Stimulated activated CD8-positive, alpha-beta memory T cell treated with anti-CD3 and anti-CD28 coated beads, Interleukin-12 subunit alpha, Interleukin-12 subunit beta, amount 100 ng/mL, for 24 hours (primary cell): ENCODE measurements around the gene CRACDL.
"Not testable (repeated sequence)": the region's sequence is repeated elsewhere in the genome, so short reads cannot be mapped to it uniquely, and the experiment has no call there.

Experiments used
- DNase-seq: peaks from one replicate; pipeline ENCODE4 v3.0.0-alpha.2; 2020; ENCODE audit errors: extremely low read depth

Gene CRACDL

DNA sequence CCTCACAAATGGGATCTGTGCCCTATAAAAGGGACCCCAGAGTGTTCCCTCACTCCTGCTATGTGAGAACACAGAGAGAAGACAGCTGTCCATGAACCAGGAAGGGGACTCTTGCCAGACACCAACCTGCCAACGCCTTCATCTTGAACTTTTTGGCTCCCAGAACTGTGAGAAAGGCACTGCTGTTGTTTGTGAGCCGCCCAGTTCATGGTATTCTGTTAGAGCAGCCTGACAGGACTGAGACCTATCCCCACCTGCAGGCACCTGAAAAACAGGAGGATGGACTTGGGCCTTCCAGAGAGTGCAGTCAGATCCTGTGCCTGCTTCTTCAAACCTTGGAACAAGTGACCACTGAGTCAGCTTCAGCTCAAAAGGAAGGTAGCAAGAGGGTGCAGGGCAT lies 51.4 kb downstream of the CRACDL start:
- no peak for DNase-seq

DNA sequence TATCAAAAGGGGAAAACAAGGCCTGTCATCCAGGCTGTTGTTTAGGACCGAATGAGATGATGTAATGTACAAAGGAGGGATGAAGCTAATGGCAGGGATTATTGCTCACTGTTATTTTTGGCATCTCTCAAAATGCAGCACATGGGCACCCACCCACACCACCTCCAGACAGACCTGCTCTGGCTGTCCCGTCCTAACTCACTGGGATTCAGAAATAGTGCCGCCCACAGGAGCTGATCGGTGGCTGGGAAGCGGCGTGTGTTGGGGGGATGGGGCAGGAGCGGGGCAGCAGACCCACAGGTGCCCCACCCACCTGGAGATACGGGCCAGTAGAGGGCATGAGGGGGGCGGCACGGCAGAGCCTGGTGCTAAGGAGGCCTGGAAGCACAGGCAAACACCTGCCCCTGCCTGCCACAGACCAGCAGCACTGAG lies 52.2 kb downstream of the CRACDL start:
- no peak for DNase-seq

DNA sequence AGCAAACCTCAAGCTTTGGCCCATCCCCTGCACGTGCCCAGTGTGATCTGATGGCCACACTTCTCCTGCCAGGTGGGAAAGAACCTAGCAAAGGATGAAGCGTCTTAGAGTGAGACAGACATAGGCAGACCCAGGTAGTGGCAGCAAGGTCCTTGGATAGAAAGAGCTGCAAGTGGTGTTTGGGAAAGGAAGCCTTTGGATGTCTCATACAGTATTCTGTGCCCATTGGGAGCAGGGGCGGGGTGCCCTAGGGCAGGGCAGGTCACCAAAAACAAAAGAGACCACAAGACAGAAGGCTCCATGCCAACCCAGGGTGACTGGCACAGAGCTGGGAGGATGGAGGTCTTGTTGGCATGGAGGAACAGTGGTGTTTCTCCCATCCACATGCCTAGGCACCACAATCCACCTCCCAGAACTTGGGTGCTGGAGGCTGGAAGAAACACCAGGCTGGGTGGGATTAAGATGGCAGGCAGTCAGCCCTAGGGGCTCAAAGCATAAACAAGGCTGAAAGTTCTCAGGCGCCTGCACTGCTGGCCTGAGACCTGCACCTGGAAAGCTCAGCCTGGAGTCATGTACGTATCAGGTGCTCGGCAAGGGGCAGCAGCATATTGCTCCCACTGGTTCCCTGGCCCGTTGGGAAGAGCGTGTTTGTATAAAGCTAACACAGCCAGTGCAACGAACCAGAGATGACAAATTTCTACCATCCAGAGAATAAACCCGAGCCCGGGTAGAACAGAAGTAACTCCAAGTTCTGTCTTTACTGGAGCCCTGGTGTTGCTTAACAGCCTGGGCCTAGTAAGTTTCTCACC lies 52.9 kb downstream of the CRACDL start:
- no peak for DNase-seq

DNA sequence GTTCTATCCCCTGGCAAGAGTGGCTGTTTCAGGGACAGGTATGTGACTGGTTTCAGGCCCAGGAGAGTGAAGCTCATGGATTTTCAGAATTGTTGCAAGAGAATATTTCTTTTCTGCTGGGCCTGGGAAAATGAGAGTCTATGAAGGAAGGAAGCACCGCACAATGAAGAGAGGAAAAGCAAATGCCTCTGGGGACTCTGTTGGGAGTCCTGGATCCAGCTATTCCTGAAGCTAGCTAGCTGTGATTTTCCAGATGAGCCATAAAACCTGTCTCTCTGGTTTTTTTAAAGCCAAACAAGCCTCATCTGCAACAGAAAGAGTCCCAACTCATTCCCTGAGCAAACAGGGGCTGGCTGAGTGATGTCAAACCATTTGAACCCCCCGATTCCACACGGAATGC lies 53.7 kb downstream of the CRACDL start:
- no peak for DNase-seq

DNA sequence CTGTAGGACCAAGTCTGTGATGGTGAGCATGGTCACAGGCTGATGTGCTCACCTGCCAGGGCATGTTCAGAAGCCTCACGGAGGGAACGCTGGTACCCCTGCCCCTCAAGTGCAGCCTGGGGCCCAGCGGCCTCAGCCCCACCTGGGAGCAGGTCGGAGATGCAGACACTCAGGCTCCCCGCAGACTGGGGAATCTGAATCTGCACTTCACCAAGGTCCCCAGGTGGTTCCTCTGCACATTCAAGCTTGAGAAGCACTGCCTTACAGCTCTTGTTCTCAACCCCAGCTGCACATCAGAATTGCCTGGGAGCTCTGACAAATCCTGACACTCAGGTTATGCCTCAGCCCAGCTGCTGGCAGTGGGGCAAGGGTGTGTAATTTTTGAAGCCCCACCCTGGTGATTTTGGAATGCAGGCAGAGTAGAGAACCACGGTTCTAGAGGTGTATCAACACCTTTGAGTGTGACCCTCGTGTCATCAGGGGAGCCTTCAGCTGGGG lies 54.8 kb downstream of the CRACDL start:
- DNase-seq = no peak

DNA sequence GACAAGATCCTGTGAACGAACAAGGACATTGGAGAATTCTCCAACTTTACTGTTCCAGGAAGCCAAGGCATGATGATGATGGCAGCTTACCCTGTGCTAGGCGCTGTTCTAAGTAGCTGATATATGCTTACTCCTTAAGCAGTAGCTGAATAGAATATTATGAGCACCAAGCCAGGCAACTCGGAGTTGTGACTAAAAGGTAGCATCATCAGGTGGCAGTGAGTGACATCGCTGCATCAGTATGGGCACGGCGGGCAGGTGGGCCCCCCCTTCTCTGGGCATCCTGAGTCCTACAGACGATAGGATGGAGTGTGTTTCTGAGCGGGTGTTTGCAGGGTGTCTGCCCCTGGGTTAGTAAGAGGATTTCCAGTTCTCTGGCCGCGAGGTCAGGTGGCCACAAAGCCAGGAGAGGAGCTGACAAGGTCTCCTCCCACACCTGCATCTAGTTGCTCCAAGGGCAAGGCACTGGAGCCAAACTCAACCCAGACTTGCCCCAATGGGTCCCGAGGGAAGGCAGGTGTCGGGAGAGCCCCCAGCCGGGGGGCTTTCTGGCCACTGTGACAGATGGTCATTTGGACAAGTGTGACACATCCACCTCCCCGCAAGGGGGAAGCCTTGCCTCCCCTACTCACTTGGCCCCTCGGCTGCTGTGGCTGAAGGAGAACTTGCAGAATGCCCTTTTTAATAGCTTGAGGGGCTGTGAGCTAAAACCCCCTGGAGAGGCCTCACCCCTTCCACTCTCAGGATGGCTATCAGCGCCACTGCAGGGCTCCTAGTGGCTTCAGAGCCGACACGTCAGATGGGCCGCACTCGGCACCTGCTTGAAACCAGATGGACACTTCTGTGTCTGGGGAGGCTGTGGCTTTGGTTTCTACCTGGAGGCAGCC lies 55.5 kb downstream of the CRACDL start:
- DNase-seq = no peak

DNA sequence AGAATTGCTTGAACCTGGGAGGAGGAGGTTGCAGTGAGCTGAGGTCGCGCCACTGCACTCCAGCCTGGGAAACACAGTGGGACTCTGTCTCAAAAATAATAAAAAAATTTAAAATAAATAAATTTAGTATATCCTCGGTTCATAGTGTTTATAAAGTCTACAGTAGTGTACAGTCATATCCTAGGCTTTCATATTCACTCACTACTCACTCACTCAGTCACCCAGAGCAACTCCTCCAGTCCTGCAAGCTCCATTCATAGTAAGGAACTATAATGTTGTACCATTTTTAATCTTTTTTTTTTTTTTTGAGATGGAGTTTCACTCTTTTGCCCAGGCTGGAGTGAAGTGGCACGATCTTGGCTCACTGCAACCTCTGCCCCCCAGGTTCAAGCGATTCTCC lies 58.4 kb downstream of the CRACDL start:
- not testable (repeated sequence) for DNase-seq

DNA sequence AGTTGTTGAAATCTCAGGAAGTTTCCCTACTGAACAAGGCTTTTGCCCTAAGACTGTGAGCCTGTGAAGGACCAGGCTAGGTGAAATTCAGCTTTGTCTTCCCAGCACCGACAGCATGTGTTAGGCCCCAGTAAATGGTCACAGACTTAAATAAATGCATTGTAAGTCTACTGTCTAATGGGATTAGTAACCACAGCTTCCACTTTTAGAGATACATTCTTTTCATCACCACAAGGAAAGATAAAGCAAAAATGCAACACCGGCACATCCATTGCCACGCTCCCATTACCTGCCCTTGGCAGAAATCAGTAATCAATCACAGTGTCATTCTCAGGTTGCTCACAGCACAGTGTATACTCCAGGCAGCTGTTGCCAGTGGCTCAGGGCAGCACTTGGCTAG lies 59.3 kb downstream of the CRACDL start:
- DNase-seq = no peak

DNA sequence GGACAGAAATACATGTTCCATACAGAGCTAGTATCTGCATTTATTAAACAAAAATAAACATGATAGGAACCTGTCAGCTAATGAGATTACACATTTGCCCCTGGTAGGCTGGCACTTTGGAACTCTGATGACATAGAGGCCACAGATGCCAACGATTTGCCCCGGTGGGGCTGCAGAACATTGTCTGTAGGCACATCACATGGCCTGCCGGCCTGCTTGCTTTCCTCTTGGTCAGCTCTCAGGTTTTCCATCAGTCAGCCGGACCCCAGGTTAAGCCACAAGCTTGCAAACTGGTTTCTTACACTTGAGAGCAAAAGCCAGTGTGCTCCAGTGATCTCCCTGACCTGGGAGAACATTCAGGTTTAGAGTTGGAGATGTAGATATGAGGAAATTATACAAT lies 60.3 kb downstream of the CRACDL start:
- DNase-seq = no peak

DNA sequence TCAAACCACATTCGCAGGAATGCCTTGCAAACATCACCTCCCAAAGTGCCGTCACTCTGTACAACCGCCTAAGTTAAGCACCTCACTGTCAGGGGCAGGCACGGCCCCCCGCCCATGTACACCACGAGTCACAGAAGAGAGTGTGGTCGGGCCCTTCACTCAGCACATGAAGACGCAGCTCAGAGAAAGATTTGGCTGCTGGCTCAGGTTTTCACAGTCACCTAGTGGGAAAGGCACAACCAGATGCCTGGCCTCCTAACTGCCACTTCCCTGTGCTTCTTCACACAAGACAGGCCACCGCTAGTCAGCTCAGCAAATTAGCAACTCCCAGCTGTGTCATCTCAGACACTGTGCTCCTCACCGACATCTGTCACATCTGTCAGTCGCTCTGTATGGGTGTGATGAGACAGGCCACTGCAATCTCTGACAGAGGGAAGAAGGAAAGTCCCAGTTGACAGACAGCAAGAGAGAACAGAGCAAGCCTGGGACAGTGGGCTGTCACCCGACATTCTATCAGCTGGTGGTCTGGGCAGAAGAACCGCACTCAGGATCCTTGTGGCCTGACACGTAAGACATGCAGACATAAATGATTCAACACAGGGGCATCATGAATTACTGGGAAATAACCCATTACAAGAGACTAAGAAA lies 60.8 kb downstream of the CRACDL start:
- DNase-seq = no peak

DNA sequence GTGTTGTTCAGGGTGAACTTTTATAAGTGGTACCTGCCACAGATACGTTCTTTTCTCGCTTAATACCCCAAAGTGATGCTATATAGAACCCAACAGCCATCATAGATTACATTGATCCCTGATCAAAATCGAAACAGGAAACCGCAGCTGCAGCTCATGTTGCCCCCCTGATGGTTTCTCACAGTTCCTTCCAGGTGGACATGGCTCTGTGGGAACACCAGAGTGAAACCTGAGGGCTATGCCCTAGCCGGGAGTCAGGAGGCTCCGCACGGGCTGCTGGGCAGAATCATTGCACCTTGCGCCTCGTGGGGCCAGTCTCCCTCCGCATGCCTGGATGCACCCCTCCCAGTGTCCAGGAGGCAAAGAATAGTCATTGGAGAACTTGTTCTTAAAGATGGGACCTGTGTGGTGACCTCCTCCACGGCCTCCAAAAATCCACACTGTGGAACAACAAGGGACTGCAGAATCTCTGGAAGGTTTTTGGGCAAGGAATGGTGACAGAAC lies 61.8 kb downstream of the CRACDL start:
- DNase-seq = no peak

DNA sequence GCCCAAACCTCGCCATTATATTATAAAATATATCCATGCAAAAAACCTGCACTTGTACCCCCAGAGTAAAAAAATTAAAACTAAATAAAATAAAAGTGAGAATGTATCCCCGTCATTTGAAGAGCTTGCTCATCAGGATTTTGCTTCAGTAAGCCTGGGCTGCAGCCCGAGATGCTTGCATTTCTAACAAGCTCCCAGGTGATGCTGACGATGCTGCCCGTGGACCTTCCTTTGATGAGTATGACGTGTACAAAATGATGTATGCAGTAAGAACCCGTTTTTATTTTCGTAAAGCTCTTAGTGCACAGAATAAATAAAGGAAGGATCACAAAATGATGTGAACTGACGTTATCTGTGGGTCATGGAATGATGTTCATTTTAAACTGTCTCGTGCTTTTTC lies 63.5 kb downstream of the CRACDL start:
- no peak for DNase-seq

DNA sequence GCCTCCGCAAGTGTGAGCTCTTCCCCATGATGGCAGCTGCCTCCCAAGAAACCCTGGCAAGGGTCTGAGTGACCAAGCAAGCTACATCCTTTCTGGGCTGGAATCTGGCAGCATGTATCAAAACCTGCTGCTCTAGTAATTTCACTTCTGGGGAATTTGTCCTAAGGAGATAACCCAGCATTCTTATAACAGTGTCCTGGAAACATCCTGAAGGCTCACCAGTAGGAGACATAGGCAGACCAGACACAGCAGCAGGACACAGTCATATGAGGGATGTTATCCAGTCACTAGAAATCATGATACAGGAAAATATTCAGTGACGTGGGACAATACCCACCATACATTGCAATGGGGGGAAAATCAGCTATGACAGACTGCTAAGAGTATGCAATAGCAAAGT lies 64.5 kb downstream of the CRACDL start:
- DNase-seq = no peak

DNA sequence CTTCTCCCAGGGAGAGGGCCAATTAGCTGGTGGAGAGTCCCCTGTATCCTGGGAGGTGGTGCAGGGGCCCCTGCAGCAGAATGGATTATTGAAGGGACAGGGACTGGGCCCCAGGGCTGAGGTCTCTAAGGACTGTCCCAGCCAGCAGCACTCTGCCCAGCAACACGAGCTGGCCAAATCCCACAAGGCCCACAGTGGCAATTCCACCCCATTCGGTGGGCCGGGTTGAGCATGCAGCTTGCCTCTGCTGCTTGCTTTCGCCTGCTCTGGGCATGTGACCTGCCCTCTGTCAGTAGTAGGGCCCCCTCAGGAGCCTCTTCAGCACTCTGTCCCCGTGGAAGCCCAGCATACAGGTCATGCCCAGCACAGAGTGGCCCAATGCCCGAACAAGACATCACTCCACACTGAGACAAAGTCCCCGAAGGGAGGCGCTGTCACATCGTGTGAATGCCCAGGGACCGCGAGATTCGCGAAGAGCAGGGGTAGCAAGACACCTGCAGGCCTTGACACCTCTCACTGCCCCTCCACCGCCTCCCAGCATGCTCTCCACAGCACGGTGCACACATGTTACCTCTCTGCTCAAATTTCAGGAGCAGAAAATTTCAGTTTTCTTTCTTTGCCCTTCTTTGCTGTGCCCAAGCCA lies 65.4 kb downstream of the CRACDL start:
- DNase-seq = no peak

DNA sequence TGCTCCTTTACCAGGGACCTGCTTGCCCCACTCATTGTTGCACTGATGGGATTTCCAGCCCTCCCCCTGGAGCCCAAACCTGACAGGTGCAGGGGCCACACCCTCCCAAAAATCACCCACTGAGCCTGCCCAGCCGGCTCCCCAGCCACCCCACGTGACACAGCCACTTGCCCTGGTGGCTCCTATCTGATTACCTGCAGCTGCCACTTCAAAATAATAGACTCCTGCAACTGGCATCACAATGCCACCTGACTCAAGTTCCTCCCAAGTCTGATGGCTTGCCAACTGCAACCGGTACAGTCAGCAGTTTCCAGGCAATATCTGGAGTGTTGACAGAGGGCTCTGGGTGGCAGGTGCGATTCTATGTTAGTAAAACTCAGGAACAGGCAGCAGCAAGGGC lies 66.2 kb downstream of the CRACDL start:
- no peak for DNase-seq

DNA sequence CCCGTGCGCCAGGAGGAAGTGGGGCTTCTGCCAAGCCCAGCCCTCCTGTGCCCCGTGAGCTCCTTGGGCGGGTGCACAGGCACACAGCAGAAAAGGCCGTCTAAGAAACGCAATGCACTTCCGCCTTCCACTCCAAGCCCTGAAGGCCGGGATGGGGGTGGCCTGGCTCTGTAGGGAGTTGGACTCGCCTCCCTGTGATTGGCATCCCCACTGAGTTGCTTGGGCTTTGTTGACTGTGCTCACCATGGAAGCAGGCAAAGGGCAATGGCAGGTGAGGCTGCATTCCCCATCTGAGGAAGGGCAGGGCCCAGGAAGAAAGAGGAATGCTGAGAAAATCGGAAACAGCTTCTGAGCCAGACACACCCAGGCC lies 66.8 kb downstream of the CRACDL start:
- no peak for DNase-seq

DNA sequence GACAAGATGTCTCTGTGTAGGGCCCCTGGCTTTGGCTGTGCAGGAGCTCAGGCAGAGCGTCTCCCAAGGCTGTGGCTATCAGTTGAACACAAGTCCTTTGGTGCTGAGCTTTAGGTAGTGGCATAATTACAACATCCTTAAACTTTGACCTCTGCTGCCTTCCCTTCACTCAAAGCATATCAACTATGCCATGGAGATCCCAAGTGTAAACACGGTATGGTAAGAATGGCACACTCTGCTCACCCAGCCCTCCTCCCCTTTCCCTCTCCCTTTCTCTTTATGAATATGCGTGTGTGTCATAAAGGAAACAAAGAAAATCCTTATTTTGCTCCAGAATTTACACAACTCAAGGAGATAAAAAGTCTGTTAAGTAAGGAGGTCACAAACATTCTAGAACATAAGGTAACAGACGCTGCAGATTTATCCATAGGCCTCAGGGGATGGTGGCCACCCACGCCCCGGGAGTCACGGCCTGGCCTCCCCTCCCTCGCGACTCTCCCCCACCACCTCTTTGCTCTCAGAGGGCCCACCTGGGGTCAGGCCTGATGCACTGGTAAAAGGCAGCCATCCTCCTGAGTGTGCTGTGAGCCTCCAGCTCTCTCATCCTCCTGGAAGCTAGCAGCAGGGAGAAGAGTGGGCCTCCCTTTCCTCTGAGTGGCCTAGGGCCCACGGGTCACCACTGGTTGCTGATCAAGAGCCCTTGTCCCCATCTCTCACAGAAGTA lies 67.3 kb downstream of the CRACDL start:
- no peak for DNase-seq

DNA sequence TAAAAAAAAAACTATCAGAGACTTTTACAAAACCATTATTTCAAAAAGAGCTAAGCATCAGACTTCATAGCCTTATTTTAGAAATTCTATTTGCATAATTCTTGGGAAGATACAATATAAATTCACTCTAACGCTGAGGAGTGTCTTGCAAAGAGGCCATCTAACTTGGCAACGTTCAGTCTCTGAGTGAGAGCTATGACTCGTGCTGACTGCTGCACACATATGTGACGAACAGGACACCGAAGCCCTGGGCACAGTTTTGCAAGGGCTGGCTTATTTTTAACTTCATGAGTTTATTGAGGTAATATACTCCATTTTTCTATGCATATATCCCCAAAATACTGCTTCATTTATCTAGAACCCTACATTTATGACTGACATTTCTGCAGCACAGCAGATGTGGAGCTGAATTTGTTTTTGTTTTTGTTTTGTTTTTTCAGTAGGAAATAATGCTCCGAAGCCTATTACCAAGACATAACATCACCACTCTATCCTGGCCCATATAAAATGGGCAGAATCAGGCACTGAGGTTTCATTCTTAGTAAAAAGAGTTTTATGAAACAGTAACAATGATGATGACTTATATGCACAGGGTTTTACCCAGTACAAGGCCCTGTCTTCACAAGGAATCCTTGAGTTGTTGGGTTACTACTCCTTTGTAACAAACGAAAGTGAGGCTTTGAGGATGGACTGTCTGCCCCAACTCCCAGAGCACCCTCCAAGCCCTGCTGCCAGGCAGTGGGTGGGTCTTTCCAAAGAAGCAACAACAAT lies 68.3 kb downstream of the CRACDL start:
- DNase-seq = no peak

DNA sequence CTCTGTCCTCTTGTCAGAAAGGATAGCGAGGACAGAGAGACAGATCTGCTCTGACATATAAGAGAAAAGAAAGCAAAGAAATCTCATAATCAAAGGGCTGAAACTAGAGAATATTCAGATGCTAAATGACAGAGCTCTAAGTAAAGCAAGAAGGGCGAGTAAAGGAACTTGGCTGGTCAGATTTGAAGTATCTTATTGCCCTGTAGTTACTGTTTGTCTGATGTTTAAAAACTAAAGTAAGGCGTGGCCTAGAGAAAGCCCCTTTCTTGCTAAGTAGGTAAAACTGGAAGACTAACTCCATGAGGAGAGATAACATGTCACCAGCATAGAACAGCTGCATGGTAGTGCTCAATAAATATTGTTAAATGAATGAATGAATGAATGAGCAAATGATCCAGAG lies 70.0 kb downstream of the CRACDL start:
- DNase-seq = no peak

DNA sequence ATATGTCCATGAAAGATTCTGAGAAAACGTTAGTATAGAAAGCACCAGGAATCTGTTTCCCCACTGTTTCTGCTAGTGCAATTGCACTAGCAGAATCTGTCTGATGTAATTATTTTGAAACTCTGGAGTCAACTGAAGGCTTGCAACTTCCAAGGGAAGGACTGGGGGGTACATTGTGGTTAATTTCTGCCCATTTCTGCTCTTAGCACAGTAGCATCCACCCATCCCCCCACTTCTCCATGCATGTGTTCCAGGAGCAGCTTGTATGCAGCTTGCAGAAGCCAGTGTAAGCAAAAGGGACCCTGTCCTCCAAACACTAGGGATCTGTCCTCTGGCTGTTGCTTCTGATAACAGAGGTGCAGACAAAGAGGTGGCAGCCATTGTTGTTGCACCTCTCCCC lies 74.4 kb downstream of the CRACDL start:
- no peak for DNase-seq
